GM21825 (cell line): Measurements from ENCODE around the gene RHEBL1.
"Not testable (repeated sequence)": the region's sequence is repeated elsewhere in the genome, so short reads cannot be mapped to it uniquely, and the experiment has no call there.

Source experiments
- ATAC-seq: cut with Tn5 transposase; IDR thresholded peaks from one replicate; pipeline ENCODE4 v1.9.1; 2021; ENCODE audit warnings: mild to moderate bottlenecking, moderate library complexity; ENCODE audit not compliant: unreplicated experiment

The RHEBL1 gene

GRCh38 chr12:49089821-49090773 lies 20.3 kb upstream of the RHEBL1 start:
- ATAC-seq: no peak

- ATAC-seq: no peak
These were observed 19.2 kb upstream of the RHEBL1 start for GRCh38 chr12:49088932-49089330.

- ATAC-seq: peak; percentile 77
These were observed 18.6 kb upstream of the RHEBL1 start for GRCh38 chr12:49088150-49088931.

- no peak for ATAC-seq
These were observed 16.3 kb upstream of the RHEBL1 start for GRCh38 chr12:49086116-49086515.

- no peak for ATAC-seq
These were observed 14.7 kb upstream of the RHEBL1 start for GRCh38 chr12:49084438-49084837.

GRCh38 chr12:49079793-49080192 lies 10.0 kb upstream of the RHEBL1 start:
- no peak for ATAC-seq

- ATAC-seq: no peak
These were observed 1.2 kb upstream of the RHEBL1 start for GRCh38 chr12:49070971-49071370.

- ATAC-seq: no peak
These were observed 786 bp downstream of the RHEBL1 start for GRCh38 chr12:49068879-49069506.

GRCh38 chr12:49066120-49066519 lies 3.7 kb downstream of the RHEBL1 start:
- no peak for ATAC-seq

- ATAC-seq: no peak
These were observed 5.0 kb downstream of the RHEBL1 start for GRCh38 chr12:49064767-49065152.

- not testable (repeated sequence) for ATAC-seq
These were observed 7.9 kb downstream of the RHEBL1 start for GRCh38 chr12:49061916-49062315.

- ATAC-seq: peak; percentile 2
These were observed 8.6 kb downstream of the RHEBL1 start for GRCh38 chr12:49061157-49061650.

GRCh38 chr12:49060237-49061156 lies 9.3 kb downstream of the RHEBL1 start, which contains the start of gene KMT2D:
Gene KMT2D, minus strand, starts transcription at chr12:49060794. Its CDS starts 5,470 bp downstream, at chr12:49055324.
- ATAC-seq: peak; percentile 51

- ATAC-seq: peak; percentile 10
These were observed 10.2 kb downstream of the RHEBL1 start for GRCh38 chr12:49059299-49060171.

- no peak for ATAC-seq
These were observed 10.8 kb downstream of the RHEBL1 start for GRCh38 chr12:49059045-49059298.

- no peak for ATAC-seq
These were observed 11.3 kb downstream of the RHEBL1 start for GRCh38 chr12:49058366-49059044.

- no peak for ATAC-seq
These were observed 11.9 kb downstream of the RHEBL1 start for GRCh38 chr12:49057888-49058287.

- peak; percentile 59 for ATAC-seq
These were observed 13.6 kb downstream of the RHEBL1 start for GRCh38 chr12:49055978-49056754.
